A549 (cell line): ENCODE measurements around the gene RER1. TPM values are rescaled to one million over a fixed set of nuclear protein-coding genes. Genes with fewer than 3 reads are reported as not detected.

Source experiments
- ATAC-seq, 2 experiments: fragments of 200-7000 bp in 1 of 2; fragments of >200 bp in 1 of 2; cut with Nextera tagmentation in 1 of 2; cut with Tn5 transposase in 1 of 2; 3 replicates each; pipeline versions ENCODE4 v1.8.0 to v1.9.1; 2018 to 2020; ENCODE audit warnings: mild to moderate bottlenecking in 1 of 2, moderate library complexity in 1 of 2
- CTCF ChIA-PET: fragments of 300-600 bp; sonication (Branson Sonifier 250); formaldehyde crosslinking; extraction: SDS; loops from one replicate; lab custom pipeline; 2021; ENCODE audit warnings: antibody characterized with exemption, inconsistent platforms; lab: Yijun Ruan, JAX
- POLR2A ChIA-PET: fragments of 350-600 bp; formaldehyde crosslinking; extraction: SDS; loops from one replicate; lab custom pipeline; 2021; ENCODE audit warnings: antibody characterized with exemption, inconsistent platforms; lab: Yijun Ruan, JAX
- DNase-seq, 2 experiments: peaks; one replicate each; pipeline versions ENCODE4 v3.0.0 to v3.0.0-alpha.2; 2011 to 2016; ENCODE audit warnings: low read depth in 1 of 2, low spot score in 1 of 2
- FAIRE-seq: peaks from 2 replicates; lab custom pipeline; 2011; peaks lifted over from hg19 to GRCh38; lab: Jason Lieb, UNC
- H3K27ac ChIP-seq, 2 experiments: fragments of >200 bp; sonication (Bioruptor Twin); formaldehyde crosslinking; 3 replicates each; pipeline ENCODE4 v1.5.1; 2016 to 2017
- H3K4me1 ChIP-seq: fragments of >200 bp; sonication (Bioruptor Twin); formaldehyde crosslinking; 3 replicates; pipeline ENCODE4 v1.6.1; 2016
- H3K4me2 ChIP-seq: fragments of >200 bp; sonication (Bioruptor Twin); formaldehyde crosslinking; 3 replicates; pipeline ENCODE4 v1.6.1; 2016
- H3K4me3 ChIP-seq: fragments of >200 bp; sonication (Bioruptor Twin); formaldehyde crosslinking; 3 replicates; pipeline ENCODE4 v1.5.1; 2016
- H3K9me3 ChIP-seq: fragments of >200 bp; sonication (Bioruptor Twin); formaldehyde crosslinking; 3 replicates; pipeline ENCODE4 v1.6.1; 2016
- CBX2 ChIP-seq: fragments of 200-600 bp; sonication (generic); IDR thresholded peaks from 2 replicates; pipeline ENCODE4 v1.6.1; 2016; ENCODE audit warnings: low read depth, mild to moderate bottlenecking, borderline replicate concordance
- CHD4 ChIP-seq: fragments of 200-600 bp; sonication (generic); IDR thresholded peaks from 2 replicates; pipeline ENCODE4 v1.6.1; 2016; ENCODE audit warnings: antibody characterized with exemption, mild to moderate bottlenecking, borderline replicate concordance
- EHF ChIP-seq: fragments of 250-450 bp; sonication (Bioruptor Pico); IDR thresholded peaks from 2 replicates; pipeline ENCODE4 v1.5.0; 2020; ENCODE audit warnings: mild to moderate bottlenecking
- ELK1 ChIP-seq: fragments of 150-350 bp; IDR thresholded peaks from 2 replicates; pipeline ENCODE4 v1.6.1; 2014; ENCODE audit warnings: low read depth, mild to moderate bottlenecking, low read length
- EP300 ChIP-seq, 2 experiments: fragments of >200 bp; sonication (Bioruptor Twin); formaldehyde crosslinking; IDR thresholded peaks; 2 replicates in 1 of 2; 3 replicates in 1 of 2; pipeline ENCODE4 v1.6.1; 2016 to 2017
- HDAC2 ChIP-seq: fragments of 200-600 bp; sonication (generic); IDR thresholded peaks from 2 replicates; pipeline ENCODE4 v1.6.1; 2016
- MAFK ChIP-seq: fragments of 450-650 bp; IDR thresholded peaks from 2 replicates; pipeline ENCODE4 v1.6.1; 2014; ENCODE audit not compliant: partially characterized antibody
- PBX3 ChIP-seq: IDR thresholded peaks from 2 replicates; pipeline ENCODE4 v1.6.1; 2012
- PHF8 ChIP-seq: fragments of 200-600 bp; sonication (generic); IDR thresholded peaks from 2 replicates; pipeline ENCODE4 v1.6.1; 2016; ENCODE audit warnings: low read depth, mild to moderate bottlenecking, antibody characterized with exemption, moderate library complexity, borderline replicate concordance
- RARB ChIP-seq: fragments of 250-450 bp; sonication (Bioruptor Pico); IDR thresholded peaks from 2 replicates; pipeline ENCODE4 v1.8.0; 2021; ENCODE audit warnings: mild to moderate bottlenecking, moderate library complexity
- SMC3 ChIP-seq: fragments of >200 bp; sonication (Bioruptor Twin); formaldehyde crosslinking; IDR thresholded peaks from 3 replicates; pipeline ENCODE4 v1.6.1; 2018; ENCODE audit warnings: inconsistent platforms
- SREBF2 ChIP-seq: fragments of 450-650 bp; IDR thresholded peaks from 2 replicates; pipeline ENCODE4 v1.6.1; 2014; ENCODE audit warnings: mild to moderate bottlenecking, moderate library complexity
- ZNF302 ChIP-seq: fragments of 250-450 bp; sonication (Bioruptor Pico); IDR thresholded peaks from 2 replicates; pipeline ENCODE4 v1.9.0; 2021; ENCODE audit warnings: inconsistent platforms, mild to moderate bottlenecking, moderate library complexity
- ZSCAN20 ChIP-seq: fragments of 250-450 bp; sonication (Bioruptor Pico); IDR thresholded peaks from 2 replicates; pipeline ENCODE4 v1.8.0; 2022; ENCODE audit warnings: mild to moderate bottlenecking, moderate library complexity
- WGBS: methylation state at CpG from one replicate; pipeline ENCODE4 v1.1.6; 2017; ENCODE audit errors: missing lambda C conversion rate; 5-methylcytosine and 5-hydroxymethylcytosine counted together
- polyA plus RNA-seq, 4 experiments: library from polyadenylated mRNA; depleted of rRNA in 3 of 4; stranded (reverse); fragments of >200 nt; fragmentation: RNase III in 1 of 4; extraction: RNeasy Plus Mini Kit Qiagen cat#74134 plus additional on column Dnase treatment in 1 of 4; gene quantifications; 2 replicates in 3 of 4; 3 replicates in 1 of 4; pipeline ENCODE4 v1.2.3, GENCODE V29; 2011 to 2017

Gene RER1
- polyA plus RNA-seq, 2 of the 4 experiments (the other 2 are of a cell fraction), result 72.3 to 213 TPM

GRCh38 chr1:2350501-2350900, 41.1 kb upstream of the RER1 start:
- no peak for FAIRE-seq
- Histone ChIP-seq H3K27ac (no peak overlapping the region), H3K9me3 (no peaks in the 10 kb centered on the region), H3K4me3 (no peak overlapping the region), H3K4me1 (no peaks in the 10 kb centered on the region), H3K4me2 (no peak overlapping the region)
- TF ChIP-seq MAFK, result no peak
- CTCF ChIA-PET, result interaction anchor here (1.3 kb wide), 1 partner anchor 25 kb away, joined by 3 read pairs; no protein-coding TSS in a partner anchor
- no peak for DNase-seq
- 57% methylated on average over 9 of the region's 10 CpGs for WGBS
- POLR2A ChIA-PET, result no interaction called here
- ATAC-seq, result no peak

GRCh38 chr1:2350911-2351655, 40.6 kb upstream of the RER1 start:
- ChIA-PET POLR2A (no interaction called here), CTCF (no interaction called here)
- FAIRE-seq (no peak), ATAC-seq (no peak), DNase-seq (no peak)
- TF ChIP-seq ELK1 (no peak), CBX2 (no peak), EHF (CRISPR knock-in tag) (no peak), CHD4 (no peak), RARB (no peak), EP300 (IDR thresholded peaks at IDR 0.05) (no peak)
- no peak overlapping the region for H3K27ac ChIP-seq
- H3K9me3 ChIP-seq, result no peaks in the 10 kb centered on the region
- no peak overlapping the region for H3K4me3 ChIP-seq
- WGBS, result 80% methylated on average over 14 of the region's 31 CpGs
- no peaks in the 10 kb centered on the region for H3K4me1 ChIP-seq
- no peak overlapping the region for H3K4me2 ChIP-seq

- Histone ChIP-seq H3K4me2 (no peak overlapping the region), H3K27ac (no peak overlapping the region), H3K9me3 (no peaks in the 10 kb centered on the region), H3K4me3 (no peak overlapping the region), H3K4me1 (no peaks in the 10 kb centered on the region)
- DNase-seq (no peak), ATAC-seq (no peak), FAIRE-seq (no peak)
- POLR2A ChIA-PET, result no interaction called here
- no peak for TF ChIP-seq ZSCAN20 (CRISPR knock-in tag)
- WGBS, result 71% methylated on average over 8 of the region's 8 CpGs
- CTCF ChIA-PET, result interaction anchor here (0.7 kb wide), 2 partner anchors 177 to 1213 kb away, joined by 3 read pairs; no protein-coding TSS in a partner anchor
Measured at GRCh38 chr1:2351723-2352122, 39.9 kb upstream of the RER1 start.

- WGBS, result 87% methylated on average over 8 of the region's 11 CpGs
Measured at GRCh38 chr1:2352341-2352896, 39.2 kb upstream of the RER1 start.

More at GRCh38 chr1:2352341-2352896, 39.2 kb upstream of the RER1 start:
- Histone ChIP-seq H3K4me1 (no peaks in the 10 kb centered on the region), H3K4me2 (no peak overlapping the region), H3K4me3 (no peak overlapping the region), H3K9me3 (no peaks in the 10 kb centered on the region), H3K27ac (no peak overlapping the region)
- FAIRE-seq (no peak), DNase-seq (no peak), ATAC-seq (no peak)
- POLR2A ChIA-PET, result no interaction called here
- CTCF ChIA-PET, result interaction anchor here (0.7 to 1.1 kb wide), 3 partner anchors 30 to 1212 kb away, joined by 3 to 4 read pairs (median 3); no protein-coding TSS in a partner anchor
- TF ChIP-seq SMC3 (no peak), HDAC2 (no peak), PHF8 (no peak), PBX3 (no peak), SREBF2 (no peak), ZNF302 (no peak)
